Heart right ventricle (tissue), 16 donors: Measurements from ENCODE around the gene TPX2. TPM values are rescaled to one million over a fixed set of nuclear protein-coding genes. Genes with fewer than 3 reads are reported as not detected.

Experiments
- ATAC-seq, 8 donors: fragments of 200-7000 bp; cut with Tn5 transposase; one replicate each; pipeline ENCODE4 v1.9.1; 2020; ENCODE audit warnings: mild to moderate bottlenecking in 8 of 8, moderate library complexity in 8 of 8, moderate number of reproducible peaks in 1 of 8
- DNase-seq, 2 donors: peaks; one replicate each; pipeline ENCODE4 v3.0.0-alpha.2; 2020
- H3K27ac ChIP-seq, 10 donors: fragments of 200-600 bp; sonication (generic) in 2 of 10; one replicate each; pipeline versions ENCODE4 v1.5.0 to v1.8.0; 2020 to 2022; ENCODE audit warnings: mild to moderate bottlenecking in 3 of 10
- H3K27me3 ChIP-seq, 7 donors: fragments of 200-600 bp; one replicate each; pipeline ENCODE4 v1.8.0; 2021 to 2022; ENCODE audit warnings: mild to moderate bottlenecking in 2 of 7
- H3K36me3 ChIP-seq, 9 donors: fragments of 200-600 bp; sonication (generic) in 1 of 9; one replicate each; pipeline versions ENCODE4 v1.5.0 to v1.8.0; 2020 to 2022; ENCODE audit warnings: mild to moderate bottlenecking in 2 of 9
- H3K4me1 ChIP-seq, 9 donors: fragments of 200-600 bp; sonication (generic) in 1 of 9; one replicate each; pipeline versions ENCODE4 v1.5.0 to v1.8.0; 2020 to 2022; ENCODE audit warnings: mild to moderate bottlenecking in 4 of 9
- H3K4me3 ChIP-seq, 10 donors: fragments of 200-600 bp; sonication (generic) in 2 of 10; one replicate each; pipeline versions ENCODE4 v1.5.0 to v1.8.0; 2020 to 2022; ENCODE audit warnings: mild to moderate bottlenecking in 7 of 10, moderate library complexity in 2 of 10
- H3K9me3 ChIP-seq, 11 donors: fragments of 200-600 bp in 10 of 11; sonication (generic) in 2 of 11; one replicate each; pipeline versions ENCODE4 v1.5.0 to v1.8.0; 2013 to 2022; ENCODE audit warnings: mild to moderate bottlenecking in 2 of 11, control low read depth in 1 of 11, moderate library complexity in 1 of 11
- CTCF ChIP-seq, 9 donors: fragments of 200-600 bp; sonication (generic) in 2 of 9; IDR thresholded peaks; one replicate each; pipeline versions ENCODE4 v1.5.0 to v1.8.0; 2021 to 2022; ENCODE audit warnings: antibody characterized with exemption in 9 of 9, mild to moderate bottlenecking in 5 of 9, moderate library complexity in 1 of 9
- WGBS, 2 donors: extraction: QIAGEN DNeasy Blood & Tissue Kit; methylation state at CpG; one replicate each; pipeline ENCODE4 v1.1.7; 2013; ENCODE audit warnings: inconsistent platforms in 1 of 2; 5-methylcytosine and 5-hydroxymethylcytosine counted together
- intact Hi-C, 10 donors: fragments of 100-400 bp; cut with DNase I; formaldehyde crosslinking; loops; one replicate each; pipeline versions ENCODE4 v1.11.1 to v1.14.2; 2022
- polyA plus RNA-seq, 2 donors: library from polyadenylated mRNA; stranded (reverse); fragments of 200-250 nt; gene quantifications; one replicate each; pipeline ENCODE4 v1.2.3, GENCODE V29; 2013
- total RNA-seq, 10 donors: library from RNA; stranded (reverse); fragmentation: NEBNext Ultra II Directional in 3 of 10; extraction: Animal tissue kit (Norgen Biotek cat#: 25700) in 3 of 10; gene quantifications; one replicate each; pipeline versions ENCODE4 v1.2.1 to v1.2.4, GENCODE V29; 2021 to 2023
- donor health status: Arrhythmogenic right ventricular cardiomyopathy.
- donor health status: ischemic (EF 13 %, LVEDD 7.1; RV severe dilation, severe dysfunction).
- donor health status: healthy with polysubstance abuse.
- donor health status: DM: no; HTN: yes; CAD: no.
- donor health status: DM: no; HTN: no; CAD: no.
- donor health status: ischemic (EF 25% LVEDD 6.9; RV normal size, moderate dysfunction).
- donor health status: ischemic (EF 25% LVEDD 5.7; RV mildly dilated, moderate dysfunction).
- donor health status: healthy.
- donor health status: DM: yes; HTN: yes; CAD: no.
- donor health status: Ischemic cardiomyopathy.
- donor health status: ischemic (EF 35%, LVEDD 5.7; RV mildly dilated, moderate dysfunction).
- donor health status: nonischemic (EF 11% LVEDD 7.7; RV severe dilation, severe dysfunction).
- donor health status: DM: yes; HTN: yes; CAD: no.
- donor health status: PGD.
- donor health status: ischemic (EF 29% LVEDD 5.4; RV normal size, mild dysfunction).
- donor health status: nonischemic (EF 23%, LVEDD 6.1; RV moderate dilation, normal function).

TPX2 gene
- total and polyA plus RNA-seq, 12 donors, result 0.17 to 9.6 (median 0.78) TPM

GRCh38 chr20:31801508-31801907, 62.4 kb downstream of the TPX2 start:
- intact Hi-C loops, result no loop called here
- DNase-seq (no peak), ATAC-seq (no peak)
- H3K27ac ChIP-seq, result no peak overlapping the region
- peaks cover 0 to 61% (median 0%) of the 10 kb centered on the region in 9 donors for H3K36me3 ChIP-seq
- H3K4me3 ChIP-seq, result no peak overlapping the region
- H3K9me3 ChIP-seq, result no peaks in the 10 kb centered on the region
- H3K4me1 ChIP-seq, result peaks cover 0 to 6% (median 0%) of the 10 kb centered on the region in 9 donors
- WGBS, 2 donors, result 51 to 61% methylated on average over 7 of the region's 7 CpGs
- TF ChIP-seq CTCF (IDR thresholded peaks at IDR 0.05), result no peak
- H3K27me3 ChIP-seq, result no peaks in the 10 kb centered on the region

- DNase-seq (no peak), ATAC-seq (no peak)
- Histone ChIP-seq H3K9me3 (no peaks in the 10 kb centered on the region), H3K36me3 (peaks cover 0 to 46% (median 0%) of the 10 kb centered on the region in 9 donors), H3K4me1 (peaks cover 0 to 15% (median 0%) of the 10 kb centered on the region in 9 donors), H3K27me3 (no peaks in the 10 kb centered on the region), H3K4me3 (no peak overlapping the region), H3K27ac (no peak overlapping the region)
- no peak for TF ChIP-seq CTCF (IDR thresholded peaks at IDR 0.05)
- intact Hi-C loops, result no loop called here
- 94 to 97% methylated on average over 7 of the region's 7 CpGs for WGBS, 2 donors
Measured at GRCh38 chr20:31803552-31804291, 64.6 kb downstream of the TPX2 start.

- no peaks in the 10 kb centered on the region for H3K27me3 ChIP-seq
- DNase-seq, result no peak
- H3K9me3 ChIP-seq, result no peaks in the 10 kb centered on the region
- TF ChIP-seq CTCF (IDR thresholded peaks at IDR 0.05), result no peak
- ATAC-seq, result peak in 3 of 8 donors; percentile 16 to 85 (median 76)
- 83 to 86% methylated on average over 8 of the region's 8 CpGs for WGBS, 2 donors
- intact Hi-C loops, result no loop called here
- no peak overlapping the region for H3K27ac ChIP-seq
- peaks cover 0 to 17% (median 0%) of the 10 kb centered on the region in 9 donors for H3K36me3 ChIP-seq
- no peak overlapping the region for H3K4me3 ChIP-seq
- H3K4me1 ChIP-seq, result peaks cover 0 to 32% (median 11%) of the 10 kb centered on the region in 9 donors
Measured at GRCh38 chr20:31806564-31807355, 67.7 kb downstream of the TPX2 start.

- no peaks in the 10 kb centered on the region for H3K9me3 ChIP-seq
- peaks cover 7 to 39% (median 23%) of the 10 kb centered on the region in 9 donors for H3K4me1 ChIP-seq
- ATAC-seq (no peak), DNase-seq (no peak)
- H3K27me3 ChIP-seq, result no peaks in the 10 kb centered on the region
- peaks cover 0 to 2% (median 0%) of the 10 kb centered on the region in 9 donors for H3K36me3 ChIP-seq
- no peak overlapping the region for H3K27ac ChIP-seq
- TF ChIP-seq CTCF (IDR thresholded peaks at IDR 0.05), result no peak
- H3K4me3 ChIP-seq, result no peak overlapping the region
- intact Hi-C loops, result no loop called here
- 94 to 97% methylated on average over 3 of the region's 3 CpGs for WGBS, 2 donors
Measured at GRCh38 chr20:31808481-31808880, 69.4 kb downstream of the TPX2 start.
